NB4 (cell line): Measurements from ENCODE around the gene RUSC1.

Source experiments
- CTCF ChIP-seq: IDR thresholded peaks from one replicate; pipeline ENCODE4 v1.5.1; 2012; ENCODE audit warnings: low read depth, low read length
- MAX ChIP-seq: IDR thresholded peaks from 2 replicates; pipeline ENCODE4 v1.6.1; 2011; ENCODE audit warnings: low read depth, low read length
- MYC ChIP-seq: IDR thresholded peaks from 2 replicates; pipeline ENCODE4 v1.6.1; 2011; ENCODE audit warnings: low read depth, low read length
- POLR2A ChIP-seq: IDR thresholded peaks from 2 replicates; pipeline ENCODE4 v1.6.1; 2011; ENCODE audit warnings: mild to moderate bottlenecking; ENCODE audit not compliant: insufficient read length; ENCODE audit errors: extremely low read depth

GRCh38 chr1:155326020-155326526, 5.4 kb downstream of the RUSC1 start:
- TF ChIP-seq POLR2A (no peak), CTCF (no peak), MAX (no peak), MYC (no peak)
